Nephron (organoid): ENCODE results near the gene PRKAA1.
"Not testable (repeated sequence)": the region's sequence is repeated elsewhere in the genome, so short reads cannot be mapped to it uniquely, and the experiment has no call there.

ENCODE experiments used
- H3K27ac Mint-ChIP-seq, 3 experiments: 2 replicates each; pipeline ENCODE4 v1.8.0; 2020; ENCODE audit warnings: mixed read lengths in 3 of 3, mild to moderate bottlenecking in 2 of 3, moderate library complexity in 1 of 3
- H3K27me3 Mint-ChIP-seq: 2 replicates; pipeline ENCODE4 v1.8.0; 2021; ENCODE audit warnings: low read depth, mild to moderate bottlenecking, moderate library complexity, mixed read lengths
- H3K36me3 Mint-ChIP-seq: 2 replicates; pipeline ENCODE4 v1.8.0; 2020; ENCODE audit warnings: low read depth, mixed read lengths
- H3K4me1 Mint-ChIP-seq: 2 replicates; pipeline ENCODE4 v1.8.0; 2020; ENCODE audit warnings: mixed read lengths
- H3K4me3 Mint-ChIP-seq, 3 experiments: 2 replicates each; pipeline ENCODE4 v1.8.0; 2020; ENCODE audit warnings: mild to moderate bottlenecking in 3 of 3, mixed read lengths in 3 of 3, moderate library complexity in 2 of 3
- H3K9me3 Mint-ChIP-seq: 2 replicates; pipeline ENCODE4 v1.8.0; 2020; ENCODE audit warnings: mixed read lengths
- TF ChIP-seq, protein P1 (sequence below), 3 experiments: fragments of 200-600 bp; sonication (generic); IDR thresholded peaks; one replicate each; pipeline ENCODE4 v1.5.0; 2021; ENCODE audit warnings: antibody characterized with exemption in 3 of 3; ENCODE audit not compliant: unreplicated experiment in 3 of 3

Gene PRKAA1

DNA sequence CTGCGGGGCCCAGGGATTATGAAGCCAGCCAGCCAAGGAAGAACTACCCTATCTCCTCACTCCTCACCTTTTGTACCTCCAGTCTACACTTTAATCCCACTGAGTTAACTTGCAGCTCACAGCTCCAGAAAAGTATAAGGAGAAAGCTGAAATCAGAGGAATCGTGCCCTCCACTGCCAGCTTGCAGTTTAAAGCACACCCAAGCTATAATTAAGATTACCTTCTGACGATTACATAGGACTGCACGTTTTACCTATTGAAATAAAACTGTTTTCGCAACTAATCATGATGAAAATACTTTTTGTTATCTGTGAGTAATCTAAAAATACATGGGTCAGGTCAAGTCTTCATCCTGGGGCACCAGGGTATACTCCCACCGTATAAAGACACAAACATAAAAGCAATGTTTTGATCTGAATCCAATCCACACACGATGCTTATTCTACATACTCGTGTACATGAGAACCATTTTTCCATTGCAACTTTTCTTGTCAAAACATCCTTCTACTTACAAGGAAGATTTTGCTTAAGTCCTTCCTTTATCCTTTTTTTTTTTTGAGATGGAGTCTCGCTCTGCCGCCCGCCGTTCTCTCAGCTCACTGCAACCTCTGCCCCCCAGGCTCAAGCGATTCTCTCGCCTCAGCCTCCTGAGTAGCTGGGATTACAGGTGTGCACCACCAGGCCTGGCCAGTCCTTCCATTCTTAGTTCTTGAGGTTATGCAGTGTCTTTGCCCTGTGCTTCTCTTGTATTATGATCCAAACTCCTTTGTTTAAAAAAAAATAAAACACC lies 29.2 kb upstream of the PRKAA1 start:
- Mint-ChIP-seq H3K4me3 (no peak overlapping the region), H3K36me3 (peaks cover 80% of the 10 kb centered on the region), H3K27me3 (no peaks in the 10 kb centered on the region), H3K4me1 (peaks cover under 1% of the 10 kb centered on the region), H3K9me3 (no peaks in the 10 kb centered on the region), H3K27ac (peak overlapping the region in 1 of 3 experiments; percentile 6)
- TF ChIP-seq, protein P1, sequence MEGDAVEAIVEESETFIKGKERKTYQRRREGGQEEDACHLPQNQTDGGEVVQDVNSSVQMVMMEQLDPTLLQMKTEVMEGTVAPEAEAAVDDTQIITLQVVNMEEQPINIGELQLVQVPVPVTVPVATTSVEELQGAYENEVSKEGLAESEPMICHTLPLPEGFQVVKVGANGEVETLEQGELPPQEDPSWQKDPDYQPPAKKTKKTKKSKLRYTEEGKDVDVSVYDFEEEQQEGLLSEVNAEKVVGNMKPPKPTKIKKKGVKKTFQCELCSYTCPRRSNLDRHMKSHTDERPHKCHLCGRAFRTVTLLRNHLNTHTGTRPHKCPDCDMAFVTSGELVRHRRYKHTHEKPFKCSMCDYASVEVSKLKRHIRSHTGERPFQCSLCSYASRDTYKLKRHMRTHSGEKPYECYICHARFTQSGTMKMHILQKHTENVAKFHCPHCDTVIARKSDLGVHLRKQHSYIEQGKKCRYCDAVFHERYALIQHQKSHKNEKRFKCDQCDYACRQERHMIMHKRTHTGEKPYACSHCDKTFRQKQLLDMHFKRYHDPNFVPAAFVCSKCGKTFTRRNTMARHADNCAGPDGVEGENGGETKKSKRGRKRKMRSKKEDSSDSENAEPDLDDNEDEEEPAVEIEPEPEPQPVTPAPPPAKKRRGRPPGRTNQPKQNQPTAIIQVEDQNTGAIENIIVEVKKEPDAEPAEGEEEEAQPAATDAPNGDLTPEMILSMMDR (IDR thresholded peaks at IDR 0.05; ENCODE audit: unreplicated experiment in 3 of 3) = no peak

DNA sequence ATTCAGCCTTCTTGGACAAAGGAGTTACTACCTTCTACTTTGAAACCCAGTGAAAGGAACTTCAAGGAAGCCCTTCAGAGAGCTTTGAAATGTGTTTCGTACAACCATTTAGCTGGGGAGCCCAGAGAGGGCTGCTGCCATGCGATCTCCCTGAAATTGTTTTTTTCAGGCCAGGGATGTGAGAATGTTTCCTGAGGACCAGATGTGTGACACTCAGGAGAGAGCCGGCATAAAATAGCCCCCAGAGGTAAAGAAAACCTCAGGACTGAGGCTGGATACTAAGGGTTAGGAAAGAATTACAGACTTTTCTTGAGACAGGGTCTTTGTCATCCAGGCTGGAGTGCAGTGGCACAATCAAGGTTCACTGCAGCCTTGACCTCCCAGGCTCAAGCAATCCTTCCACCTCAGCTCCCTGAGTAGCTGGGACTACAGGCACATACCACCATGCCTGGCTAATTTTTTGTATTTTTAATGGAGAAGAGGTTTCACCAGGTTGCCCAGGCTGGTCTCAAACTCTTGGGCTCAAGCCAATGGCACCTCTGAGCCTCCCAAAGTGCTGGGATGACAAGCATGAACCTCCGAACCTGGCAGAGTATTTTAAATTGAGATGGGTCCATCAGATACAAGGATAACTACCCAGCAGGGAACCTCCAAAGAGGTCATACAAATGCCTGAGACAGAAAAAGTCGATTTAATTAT lies 28.5 kb upstream of the PRKAA1 start:
- TF ChIP-seq, protein P1 (IDR thresholded peaks at IDR 0.05; ENCODE audit: unreplicated experiment in 3 of 3) = no peak
- Mint-ChIP-seq H3K27ac (no peak overlapping the region), H3K4me1 (no peaks in the 10 kb centered on the region), H3K9me3 (no peaks in the 10 kb centered on the region), H3K4me3 (no peak overlapping the region), H3K36me3 (peaks cover 73% of the 10 kb centered on the region), H3K27me3 (no peaks in the 10 kb centered on the region)

DNA sequence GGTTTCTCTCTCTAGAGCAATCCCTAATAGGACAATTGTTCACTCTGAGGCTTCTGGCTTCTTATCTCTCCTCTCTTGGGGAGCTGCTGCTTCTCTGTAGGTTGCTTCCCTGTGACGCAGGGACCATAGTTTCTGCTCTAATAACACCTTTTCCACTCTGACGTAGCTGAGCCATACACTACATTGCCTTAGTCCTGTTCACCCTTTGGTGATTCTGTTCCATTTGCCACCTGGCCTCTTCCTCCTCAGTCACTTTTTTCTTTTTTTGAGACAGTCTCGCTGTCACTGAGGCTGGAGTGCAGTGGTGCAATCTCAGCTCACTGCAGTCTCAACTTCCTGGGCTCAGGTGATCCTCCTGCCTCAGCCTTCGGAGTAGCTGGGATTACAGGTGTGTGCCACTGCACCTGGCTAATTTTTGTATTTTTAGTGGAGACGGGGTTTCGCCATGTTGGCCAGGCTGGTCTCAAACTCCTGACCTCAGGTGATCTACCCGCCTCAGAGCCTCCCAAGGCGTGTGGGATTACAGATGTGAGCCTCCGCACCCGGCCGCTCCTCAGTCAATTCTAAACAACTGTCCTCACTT lies 27.4 kb upstream of the PRKAA1 start:
- H3K4me1 Mint-ChIP-seq, H3K27me3 Mint-ChIP-seq, H3K4me3 Mint-ChIP-seq, H3K9me3 Mint-ChIP-seq: not testable (repeated sequence)
- Mint-ChIP-seq H3K27ac (peak overlapping the region in 1 of 3 experiments; percentile 18), H3K36me3 (peaks cover 62% of the 10 kb centered on the region)

DNA sequence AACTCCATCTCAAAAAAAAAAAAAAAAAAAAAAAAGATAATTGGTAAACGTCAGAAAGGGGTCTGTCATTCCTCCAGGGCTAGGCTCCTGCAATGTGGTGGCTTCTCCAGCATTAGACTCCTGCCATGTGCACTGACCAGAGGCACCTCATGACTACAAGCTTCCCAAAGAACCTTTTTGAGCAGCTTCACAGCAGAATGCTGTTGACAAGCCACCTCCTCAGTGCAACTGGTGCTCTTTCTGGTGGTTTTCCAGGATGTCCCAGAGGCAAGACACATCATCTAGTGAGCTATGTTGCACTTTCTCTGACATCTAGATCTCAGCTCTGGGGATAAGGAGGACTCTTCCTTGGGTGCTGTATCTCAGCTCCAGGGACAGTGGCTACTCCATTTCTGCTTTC lies 25.3 kb upstream of the PRKAA1 start:
- H3K4me3 Mint-ChIP-seq = no peak overlapping the region
- no peaks in the 10 kb centered on the region for H3K4me1 Mint-ChIP-seq
- TF ChIP-seq, protein P1 (IDR thresholded peaks at IDR 0.05; ENCODE audit: unreplicated experiment in 3 of 3) = no peak
- no peaks in the 10 kb centered on the region for H3K27me3 Mint-ChIP-seq
- H3K9me3 Mint-ChIP-seq = no peaks in the 10 kb centered on the region
- no peak overlapping the region for H3K27ac Mint-ChIP-seq
- H3K36me3 Mint-ChIP-seq = peaks cover 42% of the 10 kb centered on the region

DNA sequence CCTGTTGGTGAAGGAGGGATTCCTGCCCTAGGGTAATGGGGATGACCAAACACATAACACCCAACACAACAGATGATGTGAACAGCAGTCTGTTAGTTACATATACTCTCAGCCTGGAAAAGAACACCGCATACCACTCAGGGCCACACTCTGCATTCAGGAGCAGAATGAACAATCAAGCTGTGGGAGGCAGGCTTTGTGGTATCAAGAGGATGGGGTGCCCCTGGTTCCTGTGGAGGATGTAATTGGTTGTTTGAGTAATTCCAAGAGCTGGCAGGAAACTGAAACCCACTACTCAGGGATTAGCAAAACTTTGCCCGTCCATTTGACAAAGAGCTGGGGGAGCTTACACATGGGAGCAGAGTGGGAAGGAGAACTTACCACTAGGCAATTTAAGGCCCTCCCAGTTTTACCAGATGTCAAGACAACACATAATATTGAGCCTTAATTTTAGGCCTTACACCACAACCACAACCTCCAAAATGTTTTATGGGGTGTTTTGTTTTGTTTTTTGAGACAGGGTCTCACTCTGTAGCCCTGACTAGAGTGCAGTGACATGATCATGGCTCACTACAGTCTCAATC lies 15.6 kb upstream of the PRKAA1 start:
- Mint-ChIP-seq H3K27me3 (no peaks in the 10 kb centered on the region), H3K9me3 (no peaks in the 10 kb centered on the region), H3K27ac (no peak overlapping the region), H3K36me3 (no peaks in the 10 kb centered on the region), H3K4me1 (no peaks in the 10 kb centered on the region), H3K4me3 (no peak overlapping the region)
- TF ChIP-seq, protein P1 (IDR thresholded peaks at IDR 0.05; ENCODE audit: unreplicated experiment in 3 of 3) = no peak

DNA sequence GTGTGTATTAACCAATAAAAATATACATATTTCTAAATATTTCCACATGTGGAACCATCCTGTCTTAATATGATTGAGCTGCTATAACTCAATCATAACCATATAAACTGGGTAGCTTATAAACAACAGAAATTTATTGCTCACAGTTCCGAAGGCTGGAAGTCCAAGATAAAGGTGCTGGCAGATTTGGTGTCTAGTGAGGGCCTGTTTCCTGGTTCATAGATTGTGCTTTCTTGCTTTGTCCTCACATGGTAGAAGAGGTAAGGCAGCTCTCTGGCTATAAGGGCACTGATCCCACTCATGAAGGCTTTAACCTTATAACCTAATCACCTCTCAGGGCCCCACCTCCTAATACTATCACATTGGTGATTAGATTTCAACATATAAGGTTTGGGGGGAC lies 14.0 kb upstream of the PRKAA1 start:
- no peaks in the 10 kb centered on the region for H3K27me3 Mint-ChIP-seq
- H3K4me1 Mint-ChIP-seq = no peaks in the 10 kb centered on the region
- no peaks in the 10 kb centered on the region for H3K36me3 Mint-ChIP-seq
- H3K4me3 Mint-ChIP-seq = no peak overlapping the region
- TF ChIP-seq, protein P1 (IDR thresholded peaks at IDR 0.05; ENCODE audit: unreplicated experiment in 3 of 3) = no peak
- H3K27ac Mint-ChIP-seq = no peak overlapping the region
- no peaks in the 10 kb centered on the region for H3K9me3 Mint-ChIP-seq
